ENCODE data around the gene SMAD6.

- TF ChIP-seq POLR2AphosphoS5 (IDR thresholded peaks at IDR 0.05; ENCODE audit: low read length) (no peak), CTCF (IDR thresholded peaks at IDR 0.05 in 2 of 3, conservative IDR thresholded peaks at IDR 0.05 in 1 of 3; ENCODE audit: control insufficient read depth in 2 of 3, extremely low read depth in 1 of 3, insufficient read depth in 1 of 3, low read depth in 3 of 3, low read length in 3 of 3) (no peak), ATF2 (IDR thresholded peaks at IDR 0.05; ENCODE audit: low read length) (no peak), ZBED1 (IDR thresholded peaks at IDR 0.05; ENCODE audit: borderline replicate concordance) (no peak), TARDBP (IDR thresholded peaks at IDR 0.05; ENCODE audit: borderline replicate concordance) (no peak), POLR2A (IDR thresholded peaks at IDR 0.05; ENCODE audit: low read depth, low read length) (no peak), BCL11A (IDR thresholded peaks at IDR 0.05; ENCODE audit: low read depth, low read length) (no peak), EP300 (IDR thresholded peaks at IDR 0.05; ENCODE audit: borderline replicate concordance in 1 of 2, control insufficient read depth in 1 of 2, low read depth in 2 of 2, low read length in 2 of 2) (no peak), ZNF274 (IDR thresholded peaks at IDR 0.05; ENCODE audit: insufficient read depth, insufficient read length) (no peak), REST (IDR thresholded peaks at IDR 0.05; ENCODE audit: low read depth, low read length) (no peak), CREB1 (IDR thresholded peaks at IDR 0.05; ENCODE audit: low read depth) (no peak), MTA2 (IDR thresholded peaks at IDR 0.05; ENCODE audit: low read depth) (no peak)
- TF ChIP-seq, protein P1, sequence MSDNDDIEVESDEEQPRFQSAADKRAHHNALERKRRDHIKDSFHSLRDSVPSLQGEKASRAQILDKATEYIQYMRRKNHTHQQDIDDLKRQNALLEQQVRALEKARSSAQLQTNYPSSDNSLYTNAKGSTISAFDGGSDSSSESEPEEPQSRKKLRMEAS (IDR thresholded peaks at IDR 0.05; ENCODE audit: low read depth, low read length) = no peak
- TF ChIP-seq, protein P2, sequence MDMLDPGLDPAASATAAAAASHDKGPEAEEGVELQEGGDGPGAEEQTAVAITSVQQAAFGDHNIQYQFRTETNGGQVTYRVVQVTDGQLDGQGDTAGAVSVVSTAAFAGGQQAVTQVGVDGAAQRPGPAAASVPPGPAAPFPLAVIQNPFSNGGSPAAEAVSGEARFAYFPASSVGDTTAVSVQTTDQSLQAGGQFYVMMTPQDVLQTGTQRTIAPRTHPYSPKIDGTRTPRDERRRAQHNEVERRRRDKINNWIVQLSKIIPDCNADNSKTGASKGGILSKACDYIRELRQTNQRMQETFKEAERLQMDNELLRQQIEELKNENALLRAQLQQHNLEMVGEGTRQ (IDR thresholded peaks at IDR 0.05; ENCODE audit: borderline replicate concordance, low read depth, low read length) = no peak
Observed at GRCh38 chr15:66721954-66722353, 19.9 kb downstream of the SMAD6 start.

Measured in GM12878 (cell line).